Peyer's patch (tissue), 4 donors: Measurements from ENCODE around the gene SFTPB.
A peak's percentile ranks its signal among the peaks of the same experiment; 100 is the strongest.

Experiments used
- POLR2A ChIP-seq, 2 donors: fragments of 450-650 bp; IDR thresholded peaks; one replicate each; pipeline ENCODE4 v1.5.1; 2017; ENCODE audit warnings: antibody characterized with exemption in 2 of 2, mild to moderate bottlenecking in 2 of 2, moderate library complexity in 2 of 2
- TF ChIP-seq, protein P1 (sequence below), 6 experiments: fragments of 450-650 bp in 4 of 6; fragments of 200-600 bp in 2 of 6; sonication (generic) in 1 of 6; IDR thresholded peaks; one replicate each; pipeline ENCODE4 v1.5.1; 2017 to 2019; ENCODE audit warnings: antibody characterized with exemption in 6 of 6, mild to moderate bottlenecking in 3 of 6, moderate library complexity in 1 of 6

DNA sequence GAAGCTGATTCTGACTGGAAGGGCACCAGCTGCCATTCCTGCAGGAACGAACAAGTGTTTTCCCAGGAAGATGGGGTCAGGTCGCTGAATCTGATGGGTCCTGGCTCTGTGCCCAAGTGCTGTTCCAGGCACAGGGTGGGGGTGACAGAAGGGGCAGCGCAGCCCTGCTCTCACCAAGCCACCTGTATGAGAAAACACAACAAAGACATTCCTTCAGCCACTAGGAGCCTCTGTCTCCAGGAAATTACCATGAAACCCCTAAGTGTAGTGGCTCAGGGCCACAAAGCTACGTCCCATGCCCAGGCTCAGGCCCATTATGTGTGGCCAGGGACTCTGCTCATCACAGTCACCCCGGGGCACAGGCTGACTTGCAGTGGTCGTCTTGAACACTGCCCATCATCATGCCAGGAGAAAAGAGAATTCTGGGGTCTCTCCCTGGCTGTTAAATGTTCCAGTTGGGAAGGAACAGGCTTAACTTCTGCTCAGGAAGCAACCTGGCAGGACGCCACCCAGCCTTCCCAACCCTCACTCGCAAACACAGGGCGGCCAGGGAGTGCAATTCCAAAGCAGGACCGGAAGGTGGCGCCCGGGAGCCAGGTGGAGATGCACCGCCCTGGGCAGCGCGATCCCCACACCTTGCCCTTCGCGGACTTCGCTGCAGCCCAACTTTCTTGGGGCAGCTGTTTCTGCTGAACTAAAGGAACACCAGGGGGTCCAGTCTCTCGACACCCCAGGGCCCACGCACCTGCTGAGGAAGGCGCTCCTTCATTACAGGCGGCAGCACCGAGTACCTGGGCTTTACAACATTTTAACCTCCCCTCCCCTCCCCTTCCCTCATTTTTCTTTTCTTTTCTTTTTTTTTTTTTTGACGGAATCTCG lies 11.0 kb upstream of the SFTPB start:
- TF ChIP-seq POLR2A (IDR thresholded peaks at IDR 0.05): no peak
- TF ChIP-seq, protein P1, sequence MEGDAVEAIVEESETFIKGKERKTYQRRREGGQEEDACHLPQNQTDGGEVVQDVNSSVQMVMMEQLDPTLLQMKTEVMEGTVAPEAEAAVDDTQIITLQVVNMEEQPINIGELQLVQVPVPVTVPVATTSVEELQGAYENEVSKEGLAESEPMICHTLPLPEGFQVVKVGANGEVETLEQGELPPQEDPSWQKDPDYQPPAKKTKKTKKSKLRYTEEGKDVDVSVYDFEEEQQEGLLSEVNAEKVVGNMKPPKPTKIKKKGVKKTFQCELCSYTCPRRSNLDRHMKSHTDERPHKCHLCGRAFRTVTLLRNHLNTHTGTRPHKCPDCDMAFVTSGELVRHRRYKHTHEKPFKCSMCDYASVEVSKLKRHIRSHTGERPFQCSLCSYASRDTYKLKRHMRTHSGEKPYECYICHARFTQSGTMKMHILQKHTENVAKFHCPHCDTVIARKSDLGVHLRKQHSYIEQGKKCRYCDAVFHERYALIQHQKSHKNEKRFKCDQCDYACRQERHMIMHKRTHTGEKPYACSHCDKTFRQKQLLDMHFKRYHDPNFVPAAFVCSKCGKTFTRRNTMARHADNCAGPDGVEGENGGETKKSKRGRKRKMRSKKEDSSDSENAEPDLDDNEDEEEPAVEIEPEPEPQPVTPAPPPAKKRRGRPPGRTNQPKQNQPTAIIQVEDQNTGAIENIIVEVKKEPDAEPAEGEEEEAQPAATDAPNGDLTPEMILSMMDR (IDR thresholded peaks at IDR 0.05): peak; percentile 86 to 97 (median 94)
